ENCODE data around the gene MAFG.

MAFG gene

DNA sequence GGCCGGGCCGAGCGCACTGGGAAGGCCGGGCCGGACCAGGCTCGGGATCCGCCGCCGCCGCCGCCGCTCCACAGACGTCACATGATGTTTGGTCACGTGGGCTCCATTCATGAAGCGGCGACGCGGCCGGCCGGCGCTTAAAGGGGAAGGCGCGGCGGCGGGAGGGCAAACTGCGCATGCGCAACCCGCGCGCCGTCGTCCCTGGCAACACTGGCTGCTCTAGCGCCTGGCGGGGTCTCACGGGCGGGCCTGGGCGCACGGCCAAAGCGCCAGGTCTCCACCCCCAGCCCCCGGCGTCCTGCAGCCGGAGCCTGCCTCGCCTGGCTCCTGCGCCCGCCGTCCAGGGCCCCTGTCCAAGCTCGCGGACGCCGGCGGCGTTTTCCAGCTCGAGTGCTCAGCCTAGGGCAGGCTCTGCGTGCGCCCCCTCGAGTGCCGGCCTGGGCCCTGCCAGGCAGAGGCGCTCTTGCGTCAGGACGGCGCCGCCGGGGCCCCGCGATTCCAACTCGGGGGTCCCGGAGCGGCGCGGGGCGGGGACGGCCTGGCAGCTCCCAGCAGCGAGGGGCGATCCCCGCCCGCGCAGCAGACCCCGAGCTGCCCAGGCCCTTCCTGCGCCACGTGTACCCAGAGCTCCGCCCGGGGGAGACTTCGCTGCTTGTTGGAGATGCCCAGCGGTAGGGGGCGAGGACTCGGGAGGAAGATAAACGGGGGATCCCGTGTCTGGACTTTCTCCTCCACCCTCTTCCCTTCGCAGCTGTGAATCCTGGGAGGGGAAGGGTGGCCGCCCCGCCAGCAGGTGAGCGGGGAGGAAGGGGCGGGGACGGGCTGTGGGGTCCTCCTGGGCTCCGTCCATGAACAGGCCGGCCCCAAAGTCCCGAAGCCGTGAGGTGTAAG is at the start of gene MAFG:
Gene MAFG, minus strand, starts transcription at position 83 of the 891 bp plus-strand sequence. CDS start 4,550 bp downstream, outside the sequence.
- DNase-seq (ENCODE audit: low spot score), result peak; percentile 96

DNA sequence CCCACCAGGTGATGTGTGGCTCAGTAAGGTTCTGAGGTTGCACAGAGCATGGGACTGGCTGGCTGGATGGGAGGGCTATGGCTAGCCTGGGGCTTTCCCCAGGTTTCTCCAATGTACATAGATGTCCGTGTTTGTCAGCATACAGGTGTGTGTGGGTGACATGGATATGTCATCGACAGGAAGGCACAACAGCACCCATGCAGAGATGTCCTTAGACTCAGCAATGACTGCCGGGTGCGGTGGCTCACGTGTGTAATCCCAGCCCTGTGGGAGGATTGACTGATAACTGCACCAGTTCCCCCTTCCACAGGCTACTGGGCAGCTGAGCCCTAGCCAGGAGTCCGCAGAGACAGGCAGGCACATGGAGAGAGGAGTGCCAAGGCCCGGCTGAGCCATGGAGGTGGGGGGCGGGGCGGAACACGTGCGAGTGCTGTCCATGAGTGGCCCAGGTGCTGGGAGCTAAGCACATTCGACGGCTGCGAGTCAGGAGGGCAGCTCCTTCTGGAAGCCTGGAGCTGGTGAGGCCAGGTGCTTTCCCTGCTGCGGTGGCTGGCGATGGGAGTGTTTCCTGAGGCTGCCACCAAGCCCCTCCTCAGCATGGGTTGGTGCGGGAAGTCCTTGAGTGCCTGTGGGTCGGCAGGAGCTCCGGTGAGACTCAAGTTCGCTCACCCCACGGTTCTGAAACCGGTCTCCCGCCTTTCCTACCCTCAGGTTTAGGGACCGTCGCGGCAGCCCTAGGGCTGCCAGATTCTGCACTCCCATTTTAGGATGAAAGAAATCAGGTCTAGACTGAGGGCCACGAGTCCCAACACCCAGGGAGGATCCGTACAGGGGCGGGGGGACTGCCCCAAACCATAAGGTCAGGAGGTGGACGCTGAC is 49.0 kb upstream of the MAFG start:
- no peak for DNase-seq (ENCODE audit: low spot score)

DNA sequence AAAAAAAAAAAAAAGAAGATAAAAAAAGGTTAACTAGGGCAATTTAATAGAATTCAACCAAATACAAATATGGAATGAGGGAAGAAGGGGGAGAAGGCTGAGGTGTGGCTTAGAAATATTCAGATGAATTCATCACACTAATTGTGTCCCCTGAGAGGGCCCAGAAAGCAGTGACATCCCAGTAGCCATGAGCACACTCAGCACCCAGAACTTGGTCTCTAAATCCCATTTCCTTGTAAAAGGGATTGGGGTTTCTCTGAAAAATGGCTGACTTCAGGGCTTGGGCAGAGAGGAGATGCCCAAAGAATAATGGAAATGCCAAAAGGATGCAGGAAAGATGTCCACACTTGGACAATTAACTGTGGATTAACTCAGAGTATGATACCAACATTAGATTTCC is 45.9 kb upstream of the MAFG start:
- DNase-seq (ENCODE audit: low spot score), result no peak

- DNase-seq (ENCODE audit: low spot score), result no peak
These were observed 41.6 kb upstream of the MAFG start for GRCh38 chr17:81968850-81969812.

DNA sequence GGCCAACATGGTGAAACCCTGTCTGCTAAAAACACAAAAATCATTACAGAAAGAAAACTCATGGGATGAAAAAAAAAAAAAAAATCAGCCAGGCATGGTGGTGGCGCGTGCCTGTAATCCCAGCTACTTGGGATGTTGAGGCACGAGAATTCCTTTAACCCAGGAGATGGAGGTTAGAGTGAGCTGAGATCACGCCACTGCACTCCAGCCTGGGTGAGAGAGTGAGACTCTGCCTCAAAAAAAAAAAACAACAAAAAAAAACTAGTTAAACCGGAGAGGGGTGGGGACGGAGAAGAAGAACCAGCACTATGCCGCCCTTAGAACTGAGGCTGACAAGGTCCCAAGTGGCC is 40.8 kb upstream of the MAFG start:
- no peak for DNase-seq (ENCODE audit: low spot score)

DNA sequence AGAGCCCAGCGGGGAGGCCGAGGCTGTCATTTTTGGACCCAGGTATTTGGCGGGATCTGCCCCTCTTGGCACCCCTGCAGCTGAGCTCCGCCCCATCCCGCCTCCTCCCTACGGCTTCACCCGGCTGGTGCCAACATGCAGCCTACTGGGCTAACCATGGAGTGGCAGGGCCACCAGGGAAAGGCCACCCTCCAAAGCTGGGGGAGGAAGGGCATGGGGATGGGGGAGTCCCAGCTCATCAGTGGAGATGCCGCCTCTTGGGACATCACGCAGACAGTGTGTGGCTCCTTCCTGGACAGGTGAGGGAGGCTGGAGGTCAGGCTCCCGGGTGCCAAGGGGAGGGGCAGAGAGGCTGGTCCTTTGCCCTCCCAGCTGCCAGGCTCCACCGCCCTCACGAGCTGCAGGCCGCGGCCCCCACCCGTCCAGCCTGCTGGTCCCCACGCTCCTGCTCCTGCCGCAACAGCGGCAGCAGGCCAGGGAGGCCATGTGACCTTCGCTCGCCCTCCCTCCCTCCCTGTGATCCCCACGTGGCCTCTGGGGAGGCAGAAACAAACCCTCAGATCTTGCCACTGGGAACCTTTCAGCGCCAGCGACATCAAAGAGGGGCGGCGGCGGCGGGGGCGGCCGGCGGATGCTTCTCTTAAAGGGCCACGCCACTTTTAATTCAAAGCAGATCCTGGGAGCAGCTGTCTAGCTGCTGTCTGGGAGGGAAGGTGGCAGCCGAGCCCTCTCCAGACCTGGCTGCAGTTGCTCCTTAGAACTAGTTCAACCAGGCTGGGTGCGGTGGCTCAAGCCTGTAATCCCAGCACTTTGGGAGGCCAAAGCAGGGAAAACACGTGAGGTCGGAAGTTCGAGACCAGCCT is 40.2 kb upstream of the MAFG start:
- peak; percentile 81 for DNase-seq (ENCODE audit: low spot score)

- DNase-seq (ENCODE audit: low spot score), result no peak
These were observed 39.7 kb upstream of the MAFG start for GRCh38 chr17:81967244-81967532.

DNA sequence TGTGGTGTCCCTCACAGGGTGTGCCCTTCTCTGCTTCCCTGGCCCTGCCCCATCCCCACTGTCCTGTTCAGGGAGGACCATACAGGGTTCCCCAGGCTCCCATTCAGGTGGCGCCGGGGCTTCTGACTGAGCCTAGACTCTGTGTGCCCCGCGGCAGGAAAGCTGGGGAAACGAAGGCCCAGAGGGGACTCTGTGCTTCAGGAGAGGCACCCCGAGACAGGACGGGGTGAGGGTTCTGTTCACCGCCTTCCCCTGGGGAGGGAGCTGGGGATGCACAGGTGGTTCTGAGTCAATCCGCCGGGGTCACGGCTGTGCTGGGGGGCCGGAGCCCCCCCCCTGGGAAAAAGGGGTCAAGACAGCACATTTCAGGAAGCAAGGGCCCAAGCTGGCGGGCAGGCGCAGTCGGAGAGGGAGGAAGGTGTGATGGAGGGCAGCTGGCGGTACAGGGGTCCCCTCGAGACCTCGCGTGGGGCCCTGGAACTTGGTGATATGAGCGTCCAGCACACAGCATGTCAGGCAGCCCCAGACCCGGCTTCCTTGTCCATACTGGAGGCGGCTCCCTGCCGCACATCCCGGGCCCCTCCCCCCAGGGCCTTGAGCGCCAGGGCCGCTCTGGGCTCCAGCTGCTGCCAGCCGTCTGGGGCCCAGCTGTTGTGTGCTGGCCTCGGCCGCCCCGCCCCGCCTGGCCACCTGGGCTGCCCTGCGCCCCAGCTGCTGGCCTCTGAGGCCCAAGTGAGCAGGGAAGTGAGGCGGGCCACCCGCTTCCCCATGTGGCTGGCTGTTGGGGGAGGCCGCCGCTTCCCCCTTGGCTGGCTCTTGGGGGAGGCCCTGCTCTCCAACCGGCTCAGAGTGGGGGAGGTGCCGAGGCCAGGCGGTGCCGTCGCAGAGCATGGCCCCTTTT is 39.1 kb upstream of the MAFG start:
- no peak for DNase-seq (ENCODE audit: low spot score)

GRCh38 chr17:81964081-81964849 is 36.7 kb upstream of the MAFG start:
- no peak for DNase-seq (ENCODE audit: low spot score)

DNA sequence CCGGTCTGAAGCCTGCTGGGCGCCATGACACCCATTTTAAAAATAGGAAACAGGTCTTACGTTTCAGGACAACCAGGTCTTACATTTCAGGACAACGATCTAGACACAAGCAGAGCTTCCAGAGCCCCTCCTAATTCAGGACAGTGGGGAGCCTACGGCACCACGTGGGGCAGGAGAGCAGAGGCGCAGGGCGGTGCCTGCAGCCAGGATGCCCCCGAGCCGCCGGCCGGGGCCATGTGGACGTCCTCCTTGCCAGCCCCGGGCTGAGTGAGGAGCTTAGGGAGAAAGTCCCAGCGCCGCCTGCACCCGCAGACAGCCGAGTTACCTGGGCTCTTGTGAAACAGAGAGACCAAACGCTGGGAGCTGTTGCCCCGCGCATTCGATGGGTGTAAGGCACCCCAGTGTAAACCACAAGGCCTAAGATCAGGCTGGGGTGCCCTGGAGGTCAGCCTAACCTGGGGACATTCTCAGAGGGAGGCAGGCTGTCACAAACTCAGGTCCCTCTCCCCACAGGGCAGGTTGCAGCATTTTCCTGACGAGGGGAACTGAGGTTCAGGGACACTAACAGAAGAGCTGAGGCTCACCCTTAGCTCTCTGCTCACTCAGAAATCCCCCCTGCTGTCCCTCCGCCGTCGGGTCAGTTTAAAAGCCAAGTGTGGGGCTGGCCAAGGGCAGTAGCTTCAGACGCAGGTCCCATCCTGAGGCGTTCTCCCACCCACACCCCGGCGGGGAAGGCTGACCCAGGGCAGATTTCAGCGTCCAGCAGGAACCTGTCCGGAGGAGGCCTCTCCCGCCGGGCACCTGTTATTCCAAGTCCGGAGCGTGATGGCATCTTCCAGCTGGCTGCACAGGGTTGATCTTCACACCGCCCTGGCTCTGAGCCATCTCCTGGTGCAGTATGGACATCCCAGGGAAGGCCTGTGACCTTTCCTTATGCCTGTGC is 35.2 kb upstream of the MAFG start:
- no peak for DNase-seq (ENCODE audit: low spot score)

DNA sequence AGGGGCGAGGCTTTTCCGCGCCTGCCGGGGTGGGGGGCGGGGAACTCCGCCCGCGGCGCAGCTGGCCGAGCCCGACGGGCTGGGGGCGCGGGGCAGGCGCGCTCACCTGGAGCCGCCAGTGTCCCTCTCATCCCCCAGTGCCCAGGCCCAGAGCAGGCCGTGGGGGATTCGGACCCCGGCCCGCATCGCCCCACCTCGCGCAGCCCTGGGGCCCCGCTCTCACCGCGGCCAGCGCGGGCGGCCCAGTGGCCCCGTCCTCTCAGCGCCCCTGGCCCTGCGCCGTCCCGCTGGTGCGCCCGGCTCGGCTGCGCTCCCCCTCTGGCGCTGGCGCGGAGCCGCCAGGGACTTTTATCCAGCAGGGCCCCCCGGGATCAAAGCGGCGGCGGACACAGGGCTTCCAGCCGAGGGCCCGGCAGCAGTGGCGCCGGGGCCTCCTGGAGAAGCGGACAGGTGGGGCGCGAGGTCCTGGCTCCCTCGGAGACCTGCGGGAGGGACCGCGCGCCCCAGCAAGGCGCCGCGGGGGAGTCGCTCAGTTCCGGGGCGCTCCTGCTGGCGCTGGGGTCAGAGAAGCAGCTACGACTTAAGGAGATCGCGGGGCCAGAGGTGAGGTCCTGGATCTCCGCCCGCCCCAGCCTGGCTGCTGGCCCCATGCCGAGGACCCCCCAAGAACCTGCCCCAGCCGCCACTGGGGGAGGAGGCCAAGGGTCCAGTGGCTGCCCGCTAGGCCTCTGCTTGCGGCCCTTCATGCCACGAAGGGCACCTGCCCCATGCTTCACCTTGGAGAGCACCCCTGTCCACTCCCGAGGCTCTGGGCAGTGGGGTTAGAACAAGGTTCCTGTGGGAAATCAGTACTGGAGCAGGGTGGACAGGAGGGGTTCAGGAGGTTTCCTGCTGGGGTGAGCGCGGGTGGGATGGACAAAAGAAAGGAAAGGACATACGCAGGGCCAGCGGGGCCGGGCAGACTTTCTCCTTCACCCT is 34.3 kb upstream of the MAFG start:
- no peak for DNase-seq (ENCODE audit: low spot score)

- DNase-seq (ENCODE audit: low spot score), result no peak
These were observed 33.6 kb upstream of the MAFG start, which contains the start of gene NOTUM for GRCh38 chr17:81961087-81961511. NOTUM (minus strand) TSS chr17:81961187; CDS start chr17:81960909, 278 bp downstream.

- DNase-seq (ENCODE audit: low spot score), result no peak
These were observed 32.8 kb upstream of the MAFG start for GRCh38 chr17:81960130-81960958.

- peak; percentile 74 for DNase-seq (ENCODE audit: low spot score)
These were observed 32.0 kb upstream of the MAFG start for GRCh38 chr17:81959362-81960129.
